H9 (cell line): ENCODE data around the gene DUSP23. TPM values are rescaled to one million over a fixed set of nuclear protein-coding genes. Genes with fewer than 3 reads are reported as not detected.

Experiments used
- DNase-seq: peaks from one replicate; pipeline ENCODE4 v3.0.0-alpha.2; 2017
- H2AFZ ChIP-seq: one replicate; pipeline ENCODE4 v1.6.1; 2013; ENCODE audit warnings: mild to moderate bottlenecking, low read length, control low read depth, moderate library complexity
- H2AK5ac ChIP-seq: 2 replicates; pipeline ENCODE4 v1.6.1; 2013; ENCODE audit warnings: low read length, control low read depth, mixed read lengths; ENCODE audit not compliant: insufficient read length
- H2BK120ac ChIP-seq: one replicate; pipeline ENCODE4 v1.6.1; 2013; ENCODE audit warnings: low read depth, mild to moderate bottlenecking, low read length, control low read depth, inconsistent platforms; ENCODE audit not compliant: poor library complexity, severe bottlenecking
- H2BK12ac ChIP-seq: 2 replicates; pipeline ENCODE4 v1.6.1; 2013; ENCODE audit warnings: low read length, control low read depth, mixed read lengths, low read depth; ENCODE audit not compliant: insufficient read length
- H2BK15ac ChIP-seq: 2 replicates; pipeline ENCODE4 v1.6.1; 2013; ENCODE audit warnings: low read depth, low read length, control low read depth
- H2BK20ac ChIP-seq: one replicate; pipeline ENCODE4 v1.6.1; 2013; ENCODE audit warnings: low read depth, mild to moderate bottlenecking, low read length, control low read depth, inconsistent platforms; ENCODE audit not compliant: poor library complexity, severe bottlenecking
- H2BK5ac ChIP-seq: 2 replicates; pipeline ENCODE4 v1.6.1; 2013; ENCODE audit warnings: low read length, control low read depth, mixed read lengths; ENCODE audit not compliant: insufficient read length
- H3K14ac ChIP-seq: 2 replicates; pipeline ENCODE4 v1.6.1; 2013; ENCODE audit warnings: low read length, control low read depth; ENCODE audit not compliant: insufficient read depth
- H3K18ac ChIP-seq: 2 replicates; pipeline ENCODE4 v1.6.1; 2013; ENCODE audit warnings: low read depth, mild to moderate bottlenecking, mixed read lengths, low read length, control low read depth; ENCODE audit not compliant: insufficient read length
- H3K23ac ChIP-seq: 2 replicates; pipeline ENCODE4 v1.6.1; 2013; ENCODE audit warnings: low read length, control low read depth, mixed read lengths, low read depth; ENCODE audit not compliant: insufficient read length
- H3K23me2 ChIP-seq: 2 replicates; pipeline ENCODE4 v1.6.1; 2013; ENCODE audit warnings: low read depth, mild to moderate bottlenecking, mixed read lengths, low read length, control low read depth; ENCODE audit not compliant: insufficient read length, poor library complexity, severe bottlenecking
- H3K27ac ChIP-seq: 2 replicates; pipeline ENCODE4 v1.5.1; 2013; ENCODE audit warnings: low read length, control low read depth, mixed read lengths, low read depth; ENCODE audit not compliant: insufficient read length
- H3K27me3 ChIP-seq: 2 replicates; pipeline ENCODE4 v1.6.1; 2013; ENCODE audit warnings: low read length, control low read depth, inconsistent platforms; ENCODE audit not compliant: insufficient read depth
- H3K4ac ChIP-seq: 2 replicates; pipeline ENCODE4 v1.6.1; 2013; ENCODE audit warnings: low read depth, mild to moderate bottlenecking, control low read depth, inconsistent platforms, low read length, moderate library complexity
- H3K4me1 ChIP-seq: 2 replicates; pipeline ENCODE4 v1.6.1; 2013; ENCODE audit warnings: low read length, control low read depth, inconsistent platforms; ENCODE audit not compliant: insufficient read depth
- H3K4me2 ChIP-seq: 2 replicates; pipeline ENCODE4 v1.6.1; 2013; ENCODE audit warnings: low read length, control low read depth, mixed read lengths; ENCODE audit not compliant: insufficient read length, insufficient read depth
- H3K56ac ChIP-seq: 2 replicates; pipeline ENCODE4 v1.6.1; 2013; ENCODE audit warnings: low read depth, mild to moderate bottlenecking, mixed read lengths, low read length, control low read depth; ENCODE audit not compliant: insufficient read length
- H3K79me1 ChIP-seq: 2 replicates; pipeline ENCODE4 v1.6.1; 2013; ENCODE audit warnings: low read depth, mild to moderate bottlenecking, moderate library complexity, low read length, control low read depth, inconsistent platforms; ENCODE audit not compliant: insufficient read depth, poor library complexity, severe bottlenecking
- H3K79me2 ChIP-seq: 2 replicates; pipeline ENCODE4 v1.6.1; 2013; ENCODE audit warnings: low read length, control low read depth, inconsistent platforms; ENCODE audit not compliant: insufficient read depth
- H3K9ac ChIP-seq: 2 replicates; pipeline ENCODE4 v1.6.1; 2013; ENCODE audit warnings: low read length, control low read depth, mixed read lengths; ENCODE audit not compliant: insufficient read length; ENCODE audit errors: extremely low read depth
- H3K9me3 ChIP-seq: one replicate; pipeline ENCODE4 v1.6.1; 2013; ENCODE audit warnings: low read depth, low read length, inconsistent platforms; ENCODE audit not compliant: control insufficient read depth
- H3T11ph ChIP-seq: one replicate; pipeline ENCODE4 v1.6.1; 2013; ENCODE audit warnings: mild to moderate bottlenecking, low read length, control low read depth, inconsistent platforms
- H4K20me1 ChIP-seq: one replicate; pipeline ENCODE4 v1.6.1; 2013; ENCODE audit not compliant: control insufficient read depth, insufficient read length, insufficient read depth
- H4K5ac ChIP-seq: 2 replicates; pipeline ENCODE4 v1.6.1; 2013; ENCODE audit warnings: low read depth, mild to moderate bottlenecking, mixed read lengths, low read length, control low read depth; ENCODE audit not compliant: insufficient read length
- H4K8ac ChIP-seq: replicated peaks from 2 replicates; pipeline ENCODE4 v1.6.1; 2013; ENCODE audit warnings: low read length, control low read depth, mixed read lengths, low read depth; ENCODE audit not compliant: insufficient read length
- H4K91ac ChIP-seq: 2 replicates; pipeline ENCODE4 v1.6.1; 2013; ENCODE audit warnings: low read depth, mild to moderate bottlenecking, moderate library complexity, mixed read lengths, low read length, control low read depth; ENCODE audit not compliant: insufficient read length
- H3K27ac Mint-ChIP-seq, 3 experiments: 2 replicates in 2 of 3; 3 replicates in 1 of 3; pipeline ENCODE4 v1.8.0; 2020 to 2021; ENCODE audit warnings: mixed read lengths in 3 of 3, mild to moderate bottlenecking in 1 of 3, moderate library complexity in 1 of 3
- H3K27me3 Mint-ChIP-seq: 2 replicates; pipeline ENCODE4 v1.8.0; 2021; ENCODE audit warnings: low read depth, mild to moderate bottlenecking, moderate library complexity, mixed read lengths
- H3K36me3 Mint-ChIP-seq, 3 experiments: 2 replicates in 2 of 3; 3 replicates in 1 of 3; pipeline ENCODE4 v1.8.0; 2020 to 2021; ENCODE audit warnings: low read depth in 3 of 3, mixed read lengths in 3 of 3; ENCODE audit not compliant: insufficient read depth in 1 of 3
- H3K4me1 Mint-ChIP-seq, 2 experiments: 2 replicates each; pipeline ENCODE4 v1.8.0; 2020; ENCODE audit warnings: mixed read lengths in 2 of 2
- H3K4me3 Mint-ChIP-seq, 2 experiments: 2 replicates in 1 of 2; 3 replicates in 1 of 2; pipeline ENCODE4 v1.8.0; 2020 to 2021; ENCODE audit warnings: mild to moderate bottlenecking in 2 of 2, mixed read lengths in 2 of 2, moderate library complexity in 1 of 2
- H3K9me3 Mint-ChIP-seq, 2 experiments: 2 replicates in 1 of 2; 3 replicates in 1 of 2; pipeline ENCODE4 v1.8.0; 2020; ENCODE audit warnings: mild to moderate bottlenecking in 2 of 2, mixed read lengths in 2 of 2, moderate library complexity in 1 of 2
- WGBS: extraction: QIAGEN DNeasy Blood & Tissue Kit; methylation state at CpG from one replicate; pipeline ENCODE4 v1.1.7; 2013; ENCODE audit warnings: missing lambda C conversion rate, low lambda C conversion rate, mixed read lengths; ENCODE audit not compliant: insufficient read length; ENCODE audit errors: extremely low coverage; 5-methylcytosine and 5-hydroxymethylcytosine counted together
- total RNA-seq: library from RNA; stranded (reverse); gene quantifications from 2 replicates; pipeline ENCODE4 v1.2.1, GENCODE V29; 2021
- TF ChIP-seq, protein P1 (sequence below): fragments of 200-600 bp; sonication (generic); conservative IDR thresholded peaks from 3 replicates; pipeline ENCODE4 v1.8.0; 2021; ENCODE audit warnings: antibody characterized with exemption, mild to moderate bottlenecking

DUSP23 gene
- total RNA-seq, 1 experiment from 2014 or later: 25.0 TPM

DNA sequence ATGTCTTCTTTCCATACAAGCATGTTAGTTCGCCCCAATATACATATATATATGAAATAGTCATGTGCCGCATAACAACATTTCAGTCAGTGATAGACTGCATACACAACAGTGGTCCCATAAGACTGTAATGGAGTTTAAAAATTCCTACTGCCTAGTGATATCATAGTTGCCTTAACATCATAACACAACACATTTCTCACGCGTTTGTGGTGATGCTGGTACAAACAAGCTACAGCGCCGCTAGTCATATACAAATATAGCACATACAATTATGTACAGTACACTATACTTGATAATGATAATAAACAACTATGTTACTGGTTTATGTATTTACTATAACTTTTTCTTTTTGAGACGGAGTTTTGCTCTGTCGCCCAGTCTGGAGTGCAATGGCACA lies 35.2 kb downstream of the DUSP23 start:
- no peaks in the 10 kb centered on the region for H3K79me1 ChIP-seq
- H2BK12ac ChIP-seq: no peak overlapping the region
- no peaks in the 10 kb centered on the region for H4K20me1 ChIP-seq
- H3K9me3 ChIP-seq: no peaks in the 10 kb centered on the region
- no peak overlapping the region for H3K4me3 Mint-ChIP-seq
- H3K23ac ChIP-seq: no peak overlapping the region
- peaks cover 4 to 6% of the 10 kb centered on the region in 2 experiments; a peak in 2 of 4 replicates for H3K4me1 Mint-ChIP-seq
- H3K4me2 ChIP-seq: no peak overlapping the region
- no peak overlapping the region for H4K91ac ChIP-seq
- no peaks in the 10 kb centered on the region; a peak in 1 of 5 replicates for H3K9me3 Mint-ChIP-seq
- H3K27ac Mint-ChIP-seq: no peak overlapping the region
- no peak overlapping the region for H4K5ac ChIP-seq
- H2AFZ ChIP-seq: no peak overlapping the region
- H3K18ac ChIP-seq: no peak overlapping the region
- no peak overlapping the region for H3K9ac ChIP-seq
- H2BK5ac ChIP-seq: no peak overlapping the region
- H3K36me3 Mint-ChIP-seq: no peaks in the 10 kb centered on the region
- H2BK120ac ChIP-seq: no peak overlapping the region
- H3K27me3 ChIP-seq: no peaks in the 10 kb centered on the region
- H3K79me2 ChIP-seq: no peaks in the 10 kb centered on the region
- H3K27me3 Mint-ChIP-seq: peaks cover 12% of the 10 kb centered on the region
- H3K56ac ChIP-seq: no peak overlapping the region
- no peak overlapping the region for H3K14ac ChIP-seq
- TF ChIP-seq, protein P1, sequence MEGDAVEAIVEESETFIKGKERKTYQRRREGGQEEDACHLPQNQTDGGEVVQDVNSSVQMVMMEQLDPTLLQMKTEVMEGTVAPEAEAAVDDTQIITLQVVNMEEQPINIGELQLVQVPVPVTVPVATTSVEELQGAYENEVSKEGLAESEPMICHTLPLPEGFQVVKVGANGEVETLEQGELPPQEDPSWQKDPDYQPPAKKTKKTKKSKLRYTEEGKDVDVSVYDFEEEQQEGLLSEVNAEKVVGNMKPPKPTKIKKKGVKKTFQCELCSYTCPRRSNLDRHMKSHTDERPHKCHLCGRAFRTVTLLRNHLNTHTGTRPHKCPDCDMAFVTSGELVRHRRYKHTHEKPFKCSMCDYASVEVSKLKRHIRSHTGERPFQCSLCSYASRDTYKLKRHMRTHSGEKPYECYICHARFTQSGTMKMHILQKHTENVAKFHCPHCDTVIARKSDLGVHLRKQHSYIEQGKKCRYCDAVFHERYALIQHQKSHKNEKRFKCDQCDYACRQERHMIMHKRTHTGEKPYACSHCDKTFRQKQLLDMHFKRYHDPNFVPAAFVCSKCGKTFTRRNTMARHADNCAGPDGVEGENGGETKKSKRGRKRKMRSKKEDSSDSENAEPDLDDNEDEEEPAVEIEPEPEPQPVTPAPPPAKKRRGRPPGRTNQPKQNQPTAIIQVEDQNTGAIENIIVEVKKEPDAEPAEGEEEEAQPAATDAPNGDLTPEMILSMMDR: no peak
- no peaks in the 10 kb centered on the region for H3K23me2 ChIP-seq
- H2AK5ac ChIP-seq: no peak overlapping the region
- no peak for DNase-seq
- H3K27ac ChIP-seq: no peak overlapping the region
- H3T11ph ChIP-seq: no peak overlapping the region
- H3K4me1 ChIP-seq: peaks cover 2% of the 10 kb centered on the region; the same call in 1 of the 2 replicates
- H3K4ac ChIP-seq: no peak overlapping the region
- H2BK20ac ChIP-seq: no peak overlapping the region
- no peak overlapping the region for H2BK15ac ChIP-seq
- no CpG with 5 or more reads among the region's 8 CpGs for WGBS
- no peak overlapping the region for H4K8ac ChIP-seq
